Fibroblast of lung (primary cell): ENCODE data around the gene RPL6. TPM values are rescaled to one million over a fixed set of nuclear protein-coding genes. Genes with fewer than 3 reads are reported as not detected.

Experiments
- DNase-seq, 2 donors: peaks; one replicate each; pipeline versions ENCODE4 v3.0.0 to v3.0.0-alpha.2; 2010; ENCODE audit warnings: low read depth in 2 of 2
- H2AFZ ChIP-seq: 2 replicates; pipeline ENCODE4 v1.5.1; 2012; ENCODE audit warnings: low read length, control low read depth, inconsistent platforms
- H3K27ac ChIP-seq: 2 replicates; pipeline ENCODE4 v1.5.1; 2011; ENCODE audit warnings: low read length, control low read depth; ENCODE audit not compliant: insufficient read depth
- H3K27me3 ChIP-seq: 2 replicates; pipeline ENCODE4 v1.5.1; 2011; ENCODE audit warnings: mild to moderate bottlenecking, low read length; ENCODE audit not compliant: control insufficient read depth, insufficient read depth
- H3K36me3 ChIP-seq: 2 replicates; pipeline ENCODE4 v1.5.1; 2011; ENCODE audit warnings: low read length; ENCODE audit not compliant: control insufficient read depth, insufficient read depth
- H3K4me1 ChIP-seq: 2 replicates; pipeline ENCODE4 v1.5.1; 2011; ENCODE audit warnings: low read length; ENCODE audit not compliant: control insufficient read depth, insufficient read depth; ENCODE audit errors: extremely low read depth
- H3K4me2 ChIP-seq: 2 replicates; pipeline ENCODE4 v1.5.1; 2011; ENCODE audit warnings: low read length, control low read depth; ENCODE audit not compliant: insufficient read depth; ENCODE audit errors: extremely low read depth
- H3K4me3 ChIP-seq, 4 experiments: fragments of 200-600 bp in 1 of 4; sonication (generic) in 1 of 4; replicated peaks in 1 of 4; 2 replicates each; pipeline ENCODE4 v1.5.1; 2011 to 2016; ENCODE audit warnings: low read length in 4 of 4, low read depth in 3 of 4, mild to moderate bottlenecking in 3 of 4, control low read depth in 2 of 4, inconsistent platforms in 1 of 4, mixed read lengths in 1 of 4; ENCODE audit not compliant: insufficient read depth in 1 of 4; ENCODE audit errors: control extremely low read depth in 1 of 4
- H3K79me2 ChIP-seq: 2 replicates; pipeline ENCODE4 v1.5.1; 2012; ENCODE audit warnings: mild to moderate bottlenecking, low read length, inconsistent platforms; ENCODE audit not compliant: control insufficient read depth, insufficient read depth
- H3K9ac ChIP-seq: 2 replicates; pipeline ENCODE4 v1.5.1; 2011; ENCODE audit warnings: mild to moderate bottlenecking, low read length, control low read depth; ENCODE audit not compliant: insufficient read depth
- H3K9me3 ChIP-seq: 2 replicates; pipeline ENCODE4 v1.5.1; 2012; ENCODE audit warnings: low read depth, low read length; ENCODE audit not compliant: control insufficient read depth, insufficient read depth
- H4K20me1 ChIP-seq: 2 replicates; pipeline ENCODE4 v1.5.1; 2011; ENCODE audit warnings: low read length; ENCODE audit not compliant: control insufficient read depth, insufficient read depth; ENCODE audit errors: extremely low read depth
- EZH2 ChIP-seq: IDR thresholded peaks from 2 replicates; pipeline ENCODE4 v1.5.1; 2012; ENCODE audit warnings: low read length, control low read depth, mild to moderate bottlenecking; ENCODE audit errors: missing control alignments
- polyA plus RNA-seq, 2 donors: library from polyadenylated mRNA; depleted of rRNA in 1 of 2; stranded (reverse) in 1 of 2; unstranded in 1 of 2; fragments of >200 nt; gene quantifications; 2 replicates each; pipeline ENCODE4 v1.2.1, GENCODE V29; 2011 to 2012; ENCODE audit warnings: missing spikeins in 1 of 2
- total RNA-seq: library from RNA; depleted of rRNA; stranded (reverse); fragments of >200 nt; gene quantifications from 2 replicates; pipeline ENCODE4 v1.2.1, GENCODE V29; 2014
- TF ChIP-seq, protein P1 (sequence below), 2 donors: IDR thresholded peaks in 1 of 2; conservative IDR thresholded peaks in 1 of 2; 1 replicate in 1 of 2; 2 replicates in 1 of 2; pipeline ENCODE4 v1.5.1; 2011 to 2012; ENCODE audit warnings: low read length in 2 of 2, control low read depth in 1 of 2, inconsistent platforms in 1 of 2, low read depth in 1 of 2, mild to moderate bottlenecking in 1 of 2

RPL6 gene
- total and polyA plus RNA-seq, 2 donors (not counting 1 experiment from before 2014, with no cell fraction given) = 679 to 2,040 TPM

- H3K9me3 ChIP-seq = no peaks in the 10 kb centered on the region
- H3K27me3 ChIP-seq = no peaks in the 10 kb centered on the region
- no peaks in the 10 kb centered on the region for H3K36me3 ChIP-seq
- H3K4me2 ChIP-seq = no peak overlapping the region
- no peaks in the 10 kb centered on the region for H4K20me1 ChIP-seq
- H3K4me1 ChIP-seq = no peaks in the 10 kb centered on the region
- no peak for DNase-seq
- no peak overlapping the region for H2AFZ ChIP-seq
- H3K4me3 ChIP-seq = no peak overlapping the region
- peaks cover 8% of the 10 kb centered on the region for H3K79me2 ChIP-seq
- H3K27ac ChIP-seq = no peak overlapping the region
- TF ChIP-seq, protein P1, sequence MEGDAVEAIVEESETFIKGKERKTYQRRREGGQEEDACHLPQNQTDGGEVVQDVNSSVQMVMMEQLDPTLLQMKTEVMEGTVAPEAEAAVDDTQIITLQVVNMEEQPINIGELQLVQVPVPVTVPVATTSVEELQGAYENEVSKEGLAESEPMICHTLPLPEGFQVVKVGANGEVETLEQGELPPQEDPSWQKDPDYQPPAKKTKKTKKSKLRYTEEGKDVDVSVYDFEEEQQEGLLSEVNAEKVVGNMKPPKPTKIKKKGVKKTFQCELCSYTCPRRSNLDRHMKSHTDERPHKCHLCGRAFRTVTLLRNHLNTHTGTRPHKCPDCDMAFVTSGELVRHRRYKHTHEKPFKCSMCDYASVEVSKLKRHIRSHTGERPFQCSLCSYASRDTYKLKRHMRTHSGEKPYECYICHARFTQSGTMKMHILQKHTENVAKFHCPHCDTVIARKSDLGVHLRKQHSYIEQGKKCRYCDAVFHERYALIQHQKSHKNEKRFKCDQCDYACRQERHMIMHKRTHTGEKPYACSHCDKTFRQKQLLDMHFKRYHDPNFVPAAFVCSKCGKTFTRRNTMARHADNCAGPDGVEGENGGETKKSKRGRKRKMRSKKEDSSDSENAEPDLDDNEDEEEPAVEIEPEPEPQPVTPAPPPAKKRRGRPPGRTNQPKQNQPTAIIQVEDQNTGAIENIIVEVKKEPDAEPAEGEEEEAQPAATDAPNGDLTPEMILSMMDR (conservative IDR thresholded peaks at IDR 0.05 in 1 of 2, IDR thresholded peaks at IDR 0.05 in 1 of 2; ENCODE audit: low read depth in 1 of 2, low read length in 2 of 2) = no peak
- TF ChIP-seq EZH2 = no peak
- H3K9ac ChIP-seq = no peak overlapping the region
Measured at GRCh38 chr12:112361271-112361670, 48.1 kb downstream of the RPL6 start.

GRCh38 chr12:112359290-112359689, 50.1 kb downstream of the RPL6 start:
- Histone ChIP-seq H3K4me2 (no peak overlapping the region), H3K9me3 (no peaks in the 10 kb centered on the region), H3K4me3 (no peak overlapping the region), H3K27me3 (no peaks in the 10 kb centered on the region), H2AFZ (no peak overlapping the region), H3K27ac (no peak overlapping the region), H3K9ac (no peak overlapping the region), H3K36me3 (no peaks in the 10 kb centered on the region), H3K79me2 (peaks cover 5% of the 10 kb centered on the region), H4K20me1 (no peaks in the 10 kb centered on the region), H3K4me1 (no peaks in the 10 kb centered on the region)
- DNase-seq = no peak
- no peak for TF ChIP-seq EZH2
- TF ChIP-seq, protein P1 (conservative IDR thresholded peaks at IDR 0.05 in 1 of 2, IDR thresholded peaks at IDR 0.05 in 1 of 2; ENCODE audit: low read depth in 1 of 2, low read length in 2 of 2) = no peak

- H3K9ac ChIP-seq = no peak overlapping the region
- DNase-seq = no peak
- H3K79me2 ChIP-seq = peaks cover 4% of the 10 kb centered on the region
- no peak overlapping the region for H2AFZ ChIP-seq
- H3K4me3 ChIP-seq = no peak overlapping the region
- no peaks in the 10 kb centered on the region for H3K36me3 ChIP-seq
- no peak overlapping the region for H3K27ac ChIP-seq
- TF ChIP-seq EZH2 = no peak
- no peak overlapping the region for H3K4me2 ChIP-seq
- no peaks in the 10 kb centered on the region for H4K20me1 ChIP-seq
- H3K9me3 ChIP-seq = no peaks in the 10 kb centered on the region
- no peaks in the 10 kb centered on the region for H3K27me3 ChIP-seq
- H3K4me1 ChIP-seq = no peaks in the 10 kb centered on the region
Measured at GRCh38 chr12:112357214-112357613, 52.2 kb downstream of the RPL6 start.

Other genes with a start within 250 kb of the RPL6 start
- gene HECTD4, start 27.2 kb downstream of the RPL6 start, total RNA-seq = 16.9 and 31.7 TPM in 2 replicates
- 5.1 and 5.5 TPM in 2 replicates for gene HECTD4, start 27.2 kb downstream of the RPL6 start, polyA plus RNA-seq
- 99.1 and 126 TPM in 2 replicates for gene PTPN11, start 9.3 kb upstream of the RPL6 start, total RNA-seq
- gene PTPN11, start 9.3 kb upstream of the RPL6 start, polyA plus RNA-seq = 122 and 129 TPM in 2 replicates